NCI-H2196 treated with DMSO at 0.1 percent for 48 hours (cell line): ENCODE results near the gene BCAS3.

Experiments used
- DNase-seq: peaks from one replicate; lab custom pipeline; 2025; ENCODE audit not compliant: unreplicated experiment; lab: John Stamatoyannopoulos, UW

BCAS3 gene

GRCh38 chr17:61389670-61390478, 712.2 kb downstream of the BCAS3 start:
- DNase-seq = no peak

- DNase-seq = no peak
Observed at GRCh38 chr17:61390479-61390791, 712.8 kb downstream of the BCAS3 start.

GRCh38 chr17:61391595-61392291, 714.1 kb downstream of the BCAS3 start:
- DNase-seq = no peak

GRCh38 chr17:61392679-61393078, 715.0 kb downstream of the BCAS3 start:
- DNase-seq = no peak

- DNase-seq = no peak
Observed at GRCh38 chr17:61393550-61393903, 715.9 kb downstream of the BCAS3 start.

GRCh38 chr17:61393904-61394629, 716.4 kb downstream of the BCAS3 start:
- no peak for DNase-seq

GRCh38 chr17:61394630-61395408, 717.2 kb downstream of the BCAS3 start:
- no peak for DNase-seq

- DNase-seq = no peak
Observed at GRCh38 chr17:61395409-61395982, 717.8 kb downstream of the BCAS3 start.

GRCh38 chr17:61395983-61396585, 718.4 kb downstream of the BCAS3 start:
- DNase-seq = no peak

GRCh38 chr17:61396586-61397085, 719.0 kb downstream of the BCAS3 start:
- no peak for DNase-seq

GRCh38 chr17:61397086-61397842, 719.6 kb downstream of the BCAS3 start:
- DNase-seq = no peak

GRCh38 chr17:61398721-61399130, 721.1 kb downstream of the BCAS3 start:
- DNase-seq = no peak

GRCh38 chr17:61399131-61400065, 721.7 kb downstream of the BCAS3 start, which contains the start of gene TBX2:
Gene TBX2 (plus strand): TSS chr17:61399843. CDS start chr17:61400177, 334 bp downstream.
- DNase-seq = no peak

- DNase-seq = no peak
Observed at GRCh38 chr17:61400066-61400716, 722.5 kb downstream of the BCAS3 start.

- DNase-seq = no peak
Observed at GRCh38 chr17:61400717-61401388, 723.2 kb downstream of the BCAS3 start.

- DNase-seq = no peak
Observed at GRCh38 chr17:61401389-61402072, 723.9 kb downstream of the BCAS3 start.

GRCh38 chr17:61402073-61402541, 724.5 kb downstream of the BCAS3 start:
- DNase-seq = no peak
